ENCODE data around the gene MESP1.

The MESP1 gene

DNA sequence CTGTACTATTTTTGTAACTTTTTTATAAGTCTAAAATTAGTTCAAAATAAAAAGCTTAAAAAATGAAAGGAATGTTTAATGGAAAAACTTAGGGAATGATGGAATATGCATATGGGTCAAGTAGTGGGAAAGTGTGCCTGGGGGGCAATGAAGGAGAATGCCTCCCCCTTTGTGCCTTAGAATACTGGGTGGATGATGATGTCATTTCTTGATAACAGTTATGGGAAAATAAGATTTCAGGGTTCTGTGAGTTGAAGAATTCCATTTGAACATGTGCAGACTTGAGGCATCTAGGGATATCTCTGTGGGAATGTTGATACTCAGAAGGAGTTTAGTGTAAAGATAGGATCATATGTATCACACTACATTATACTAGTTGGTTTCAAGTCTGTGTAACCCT, 46.6 kb downstream of the MESP1 start:
- DNase-seq: peak; percentile 67
